ENCODE measurements around the gene HOXD8.

HOXD8 gene

DNA sequence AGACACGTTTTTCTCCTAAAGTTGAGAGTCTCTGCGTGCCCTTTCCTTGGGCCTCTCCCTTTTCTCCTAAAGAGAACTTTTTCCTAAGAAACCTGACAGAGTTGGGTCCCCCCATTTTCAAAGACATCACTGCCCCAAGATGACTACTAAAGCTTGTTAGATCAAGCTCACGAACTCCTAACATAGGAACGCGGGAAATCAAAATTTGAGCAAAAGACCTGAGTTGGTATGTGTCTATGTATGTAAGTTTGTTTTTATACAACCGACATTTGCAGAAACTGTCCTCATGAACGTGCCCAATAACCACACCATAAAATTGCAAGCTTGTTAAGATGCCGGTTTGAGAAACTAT lies 35.6 kb upstream of the HOXD8 start:
- DNase-seq (ENCODE audit: low read depth in 1 of 2, low spot score in 1 of 2): no peak
- in situ Hi-C loops (cut with HindIII; ENCODE audit: low pct_unique_long_range_greater_than_20kb, low sequenced_read_pairs): no loop called here
- no peak for TF ChIP-seq JUND (IDR thresholded peaks at IDR 0.05; ENCODE audit: low read depth)

DNA sequence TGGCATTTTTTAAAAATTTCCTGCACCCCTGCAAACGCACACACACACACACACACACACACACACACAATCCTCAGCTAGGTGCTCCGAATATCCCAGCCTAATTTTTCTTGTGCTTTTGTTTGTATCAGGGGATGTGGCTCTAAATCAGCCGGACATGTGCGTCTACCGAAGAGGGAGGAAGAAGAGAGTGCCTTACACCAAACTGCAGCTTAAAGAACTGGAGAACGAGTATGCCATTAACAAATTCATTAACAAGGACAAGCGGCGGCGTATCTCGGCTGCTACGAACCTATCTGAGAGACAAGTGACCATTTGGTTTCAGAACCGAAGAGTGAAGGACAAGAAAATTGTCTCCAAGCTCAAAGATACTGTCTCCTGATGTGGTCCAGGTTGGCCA lies 35.2 kb upstream of the HOXD8 start:
- in situ Hi-C loops (cut with HindIII; ENCODE audit: low pct_unique_long_range_greater_than_20kb, low sequenced_read_pairs): no loop called here
- DNase-seq (ENCODE audit: low read depth in 1 of 2, low spot score in 1 of 2): no peak
- TF ChIP-seq JUND (IDR thresholded peaks at IDR 0.05; ENCODE audit: low read depth): no peak

DNA sequence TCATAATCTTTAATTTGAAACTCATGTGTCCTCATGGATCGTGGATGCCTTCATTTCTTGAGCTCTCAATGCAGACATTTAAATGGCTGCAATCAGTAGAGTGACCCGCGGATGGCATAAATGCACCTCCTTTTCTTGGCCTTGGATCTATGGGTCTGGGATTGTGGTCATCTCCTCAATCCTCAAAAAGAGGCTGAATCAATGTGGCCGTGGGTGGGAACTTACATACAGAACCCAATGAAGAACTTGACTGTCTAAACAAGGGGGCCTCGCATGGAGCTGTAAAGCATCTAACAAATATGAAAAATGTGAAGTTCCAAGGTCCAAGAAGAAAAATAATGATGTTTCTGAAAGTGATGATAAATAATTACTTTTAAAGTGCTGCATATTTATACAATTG lies 34.1 kb upstream of the HOXD8 start:
- no peak for DNase-seq (ENCODE audit: low read depth in 1 of 2, low spot score in 1 of 2)
- in situ Hi-C loops (cut with HindIII; ENCODE audit: low pct_unique_long_range_greater_than_20kb, low sequenced_read_pairs): no loop called here
- TF ChIP-seq JUND (IDR thresholded peaks at IDR 0.05; ENCODE audit: low read depth): no peak

DNA sequence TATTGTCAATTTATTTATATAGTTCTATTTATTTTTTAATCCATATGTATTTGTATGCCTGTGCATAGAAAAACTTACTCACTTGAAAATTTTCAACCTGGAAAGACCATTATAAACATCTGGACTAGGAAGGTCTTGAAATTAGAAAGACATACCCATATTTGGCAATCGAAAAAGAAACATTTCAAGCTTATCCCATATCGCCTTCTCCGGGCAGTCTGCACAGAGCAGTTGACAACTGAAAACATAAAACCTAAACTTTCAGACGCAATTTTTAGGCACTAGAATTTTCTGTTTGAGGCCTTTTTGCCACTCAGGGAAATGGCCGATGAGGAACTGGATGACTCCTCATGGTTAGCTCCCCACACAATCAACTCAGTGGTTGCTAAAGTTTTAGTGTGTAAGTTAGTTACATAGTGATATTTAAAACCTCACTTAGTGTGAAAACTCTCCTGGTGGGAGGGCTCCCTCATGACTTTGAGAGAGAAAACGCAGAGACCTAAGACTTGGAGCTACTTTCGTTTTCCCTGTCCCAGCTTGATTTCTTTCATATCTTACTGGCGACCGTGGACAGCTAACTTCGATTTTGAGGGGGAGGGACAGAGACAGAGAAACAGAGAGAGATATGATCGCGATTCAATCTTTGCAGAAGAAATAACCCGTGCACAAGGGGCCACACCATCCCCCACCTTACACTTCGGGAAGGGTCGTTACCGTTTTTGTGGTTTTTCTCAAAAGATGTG lies 33.1 kb upstream of the HOXD8 start:
- TF ChIP-seq JUND (IDR thresholded peaks at IDR 0.05; ENCODE audit: low read depth): no peak
- in situ Hi-C loops (cut with HindIII; ENCODE audit: low pct_unique_long_range_greater_than_20kb, low sequenced_read_pairs): no loop called here
- peak in 1 of 2 experiments; percentile 30 for DNase-seq (ENCODE audit: low read depth in 1 of 2, low spot score in 1 of 2)

DNA sequence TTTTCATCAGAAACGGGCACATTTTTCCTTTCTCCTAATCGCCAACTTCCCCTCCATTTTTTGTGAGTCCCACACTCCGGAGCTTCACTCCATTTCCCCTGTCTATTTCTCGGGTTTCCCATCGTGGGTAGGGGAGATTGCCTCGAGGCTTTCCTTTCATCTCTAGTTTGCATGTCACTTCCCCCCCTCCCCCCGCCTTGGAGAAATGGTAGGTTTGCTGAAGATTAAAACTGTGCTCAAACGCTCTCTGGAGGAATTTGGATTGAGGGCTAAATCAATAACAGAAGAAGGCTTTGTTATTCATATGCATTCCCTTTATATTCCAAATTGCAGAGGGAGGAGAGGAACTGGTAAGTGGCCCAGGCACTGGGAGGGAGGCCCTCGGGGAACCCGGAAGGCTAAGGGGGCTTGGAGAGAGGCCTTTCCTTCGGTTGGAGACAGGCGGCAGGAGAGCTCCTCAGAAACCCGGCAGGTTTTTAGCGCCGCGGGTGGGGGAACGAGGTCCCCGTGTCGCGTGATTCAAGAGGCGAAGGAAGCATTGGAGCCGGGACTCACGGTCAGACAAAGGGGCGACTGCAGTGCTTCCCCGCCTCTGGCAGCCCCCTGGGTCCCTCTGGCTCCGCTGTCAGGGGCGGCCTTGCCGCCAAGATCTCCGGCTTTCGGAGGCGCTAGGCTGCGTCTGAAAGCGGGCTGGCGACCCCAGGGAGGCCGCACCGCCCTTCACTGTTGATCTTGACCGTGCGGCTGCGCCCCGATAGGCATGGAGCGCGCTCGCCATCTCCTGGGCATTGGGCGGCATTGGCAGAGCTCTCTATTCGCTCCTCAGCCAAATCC lies 32.3 kb upstream of the HOXD8 start:
- in situ Hi-C loops (cut with HindIII; ENCODE audit: low pct_unique_long_range_greater_than_20kb, low sequenced_read_pairs): no loop called here
- DNase-seq (ENCODE audit: low read depth in 1 of 2, low spot score in 1 of 2): peak; percentile 86 to 92
- no peak for TF ChIP-seq JUND (IDR thresholded peaks at IDR 0.05; ENCODE audit: low read depth)

DNA sequence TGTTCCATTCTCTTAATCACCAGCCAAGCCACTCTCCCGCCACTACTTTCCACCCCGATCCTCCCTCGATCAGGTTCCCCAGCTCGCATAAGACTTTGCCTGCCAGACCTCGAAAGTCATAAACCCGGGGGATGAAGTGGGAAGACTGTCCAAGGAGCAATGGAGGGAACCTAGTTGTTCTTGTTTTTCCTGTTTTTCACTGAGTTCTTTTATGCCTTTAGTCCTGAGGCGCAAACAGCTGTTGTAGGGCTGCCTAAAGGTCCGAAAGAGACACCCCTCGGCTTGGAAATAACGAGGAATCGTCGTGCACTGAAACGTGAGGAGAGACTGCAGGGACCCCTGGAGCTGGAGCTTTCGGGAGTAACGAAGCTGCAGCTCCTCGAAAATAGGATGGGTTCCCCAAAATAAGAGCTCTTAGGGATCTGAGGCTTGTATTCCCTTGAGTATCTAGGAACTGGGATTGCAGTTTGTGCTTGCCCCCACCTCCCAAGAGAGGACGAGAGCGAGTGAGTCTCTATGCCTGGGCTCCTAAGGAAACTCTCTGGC lies 31.6 kb upstream of the HOXD8 start:
- in situ Hi-C loops (cut with HindIII; ENCODE audit: low pct_unique_long_range_greater_than_20kb, low sequenced_read_pairs): no loop called here
- no peak for DNase-seq (ENCODE audit: low read depth in 1 of 2, low spot score in 1 of 2)
- TF ChIP-seq JUND (IDR thresholded peaks at IDR 0.05; ENCODE audit: low read depth): no peak

DNA sequence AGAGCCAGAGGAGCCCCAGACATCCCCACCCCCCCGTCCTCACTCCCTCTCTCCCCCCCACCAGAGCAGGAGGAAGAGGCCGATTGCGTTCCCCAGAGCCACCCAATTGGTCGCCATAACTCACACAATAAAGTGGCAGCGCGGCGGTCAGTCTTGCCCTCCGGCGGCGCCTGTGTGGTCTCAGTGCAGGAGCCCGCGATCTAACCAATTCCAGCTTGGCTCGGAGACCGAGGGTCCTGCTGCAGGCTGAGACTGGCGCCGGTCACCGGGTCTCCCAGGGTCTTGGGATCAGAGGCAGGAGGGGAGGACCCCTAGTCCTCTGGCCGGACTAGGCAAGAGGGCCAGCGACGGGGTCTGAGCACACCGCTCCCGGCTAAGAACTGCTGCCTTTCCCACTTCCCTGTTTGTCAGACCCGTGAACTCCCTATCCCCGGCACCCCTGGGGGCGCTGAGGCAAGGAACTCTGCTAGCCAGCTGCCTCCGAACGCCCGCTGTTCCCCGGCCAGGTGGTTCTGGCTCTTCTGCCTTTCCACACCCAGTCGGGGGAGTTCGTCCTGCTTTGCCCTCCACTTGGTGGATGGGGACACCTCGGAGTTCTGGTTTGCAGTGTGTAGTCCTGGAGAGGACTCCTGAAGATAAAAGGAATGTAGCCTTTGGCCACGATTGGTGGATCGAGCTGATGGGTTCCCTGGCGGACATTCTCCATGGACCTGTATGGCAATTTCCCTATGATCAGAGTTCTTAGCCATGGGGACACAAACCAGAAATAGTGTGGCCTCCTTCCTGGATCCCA lies 30.9 kb upstream of the HOXD8 start:
- DNase-seq (ENCODE audit: low read depth in 1 of 2, low spot score in 1 of 2): no peak
- in situ Hi-C loops (cut with HindIII; ENCODE audit: low pct_unique_long_range_greater_than_20kb, low sequenced_read_pairs): no loop called here
- no peak for TF ChIP-seq JUND (IDR thresholded peaks at IDR 0.05; ENCODE audit: low read depth)

DNA sequence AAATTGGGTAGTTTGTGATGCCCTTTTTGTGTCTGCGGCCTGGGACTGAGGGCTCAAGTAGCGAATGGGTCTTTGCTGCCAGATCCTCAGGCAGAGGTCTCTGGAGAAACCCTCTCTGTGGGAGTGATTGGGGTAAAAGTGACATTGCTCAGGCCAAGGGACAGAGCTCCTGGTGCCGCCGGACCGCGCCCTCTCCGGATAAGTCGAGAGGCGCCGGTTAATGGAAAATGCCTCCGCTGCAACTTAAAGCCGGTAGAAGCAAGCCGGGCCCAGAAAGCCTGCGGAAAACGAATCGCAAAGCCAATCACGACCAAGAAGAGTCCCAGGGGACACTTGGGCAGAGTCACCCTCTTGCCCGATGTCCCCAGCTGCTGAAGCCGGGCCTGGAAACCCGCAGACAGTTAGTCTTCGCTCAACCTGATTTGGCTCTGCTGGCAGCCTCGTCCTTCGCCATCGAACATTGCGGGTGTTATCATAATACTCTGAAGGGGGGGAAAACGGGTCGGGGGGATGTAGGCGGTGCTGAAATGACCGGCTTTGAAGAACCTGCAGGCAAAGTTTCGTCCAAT lies 30.3 kb upstream of the HOXD8 start:
- TF ChIP-seq JUND (IDR thresholded peaks at IDR 0.05; ENCODE audit: low read depth): no peak
- DNase-seq (ENCODE audit: low read depth in 1 of 2, low spot score in 1 of 2): no peak
- in situ Hi-C loops (cut with HindIII; ENCODE audit: low pct_unique_long_range_greater_than_20kb, low sequenced_read_pairs): no loop called here

DNA sequence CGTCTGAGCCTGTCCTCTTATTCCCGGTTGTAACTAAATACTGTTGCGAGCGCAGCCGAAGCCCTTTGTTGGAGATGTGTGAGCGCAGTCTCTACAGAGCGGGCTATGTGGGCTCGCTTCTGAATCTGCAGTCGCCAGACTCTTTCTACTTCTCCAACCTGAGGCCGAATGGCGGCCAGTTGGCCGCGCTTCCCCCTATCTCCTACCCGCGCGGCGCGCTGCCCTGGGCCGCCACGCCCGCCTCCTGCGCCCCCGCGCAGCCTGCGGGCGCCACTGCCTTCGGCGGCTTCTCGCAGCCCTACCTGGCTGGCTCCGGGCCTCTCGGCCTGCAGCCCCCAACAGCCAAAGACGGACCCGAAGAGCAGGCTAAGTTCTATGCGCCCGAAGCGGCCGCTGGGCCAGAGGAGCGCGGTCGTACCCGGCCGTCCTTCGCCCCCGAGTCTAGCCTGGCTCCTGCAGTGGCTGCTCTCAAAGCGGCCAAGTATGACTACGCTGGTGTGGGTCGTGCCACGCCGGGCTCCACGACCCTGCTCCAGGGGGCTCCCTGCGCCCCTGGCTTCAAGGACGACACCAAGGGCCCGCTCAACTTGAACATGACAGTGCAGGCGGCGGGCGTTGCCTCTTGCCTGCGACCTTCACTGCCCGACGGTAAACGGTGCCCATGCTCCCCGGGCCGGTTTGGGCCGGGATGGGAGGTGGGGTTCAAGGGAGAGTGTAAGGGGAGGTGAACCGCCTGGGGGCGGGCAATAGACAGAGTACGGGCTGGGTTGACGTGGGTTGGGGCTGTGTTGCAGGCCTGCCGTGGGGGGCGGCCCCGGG lies 29.6 kb upstream of the HOXD8 start, which contains the start of gene HOXD12:
Gene HOXD12 (plus strand): TSS at position 68 of the 819 bp plus-strand sequence. CDS start 7 bp downstream, at position 75.
- TF ChIP-seq JUND (IDR thresholded peaks at IDR 0.05; ENCODE audit: low read depth): no peak
- DNase-seq (ENCODE audit: low read depth in 1 of 2, low spot score in 1 of 2): no peak
- in situ Hi-C loops (cut with HindIII; ENCODE audit: low pct_unique_long_range_greater_than_20kb, low sequenced_read_pairs): no loop called here

DNA sequence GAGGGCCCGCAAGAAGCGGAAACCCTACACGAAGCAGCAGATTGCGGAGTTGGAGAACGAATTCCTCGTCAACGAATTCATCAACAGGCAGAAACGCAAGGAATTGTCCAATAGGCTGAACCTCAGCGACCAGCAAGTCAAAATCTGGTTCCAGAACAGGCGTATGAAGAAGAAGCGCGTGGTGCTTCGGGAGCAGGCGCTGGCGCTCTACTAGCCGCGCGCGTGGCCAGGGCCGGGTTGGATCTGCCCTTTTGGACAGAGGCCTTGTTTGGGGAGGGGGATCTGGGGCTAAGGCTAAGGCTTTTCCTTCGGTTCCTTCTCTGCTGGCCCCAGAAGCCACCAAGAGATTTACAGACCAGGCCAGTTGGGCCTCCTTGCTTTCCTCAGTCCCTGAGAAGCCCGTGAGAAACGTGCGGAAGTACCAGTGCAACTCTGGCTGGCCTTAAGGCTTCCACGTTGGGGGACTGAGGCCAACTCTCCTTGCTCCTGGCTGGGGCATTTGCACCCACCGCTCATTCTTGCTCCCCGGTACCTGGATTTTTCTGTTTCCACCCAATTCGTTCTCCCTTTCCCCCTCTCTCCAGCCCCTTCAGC lies 28.9 kb upstream of the HOXD8 start:
- in situ Hi-C loops (cut with HindIII; ENCODE audit: low pct_unique_long_range_greater_than_20kb, low sequenced_read_pairs): no loop called here
- DNase-seq (ENCODE audit: low read depth in 1 of 2, low spot score in 1 of 2): no peak
- TF ChIP-seq JUND (IDR thresholded peaks at IDR 0.05; ENCODE audit: low read depth): no peak

DNA sequence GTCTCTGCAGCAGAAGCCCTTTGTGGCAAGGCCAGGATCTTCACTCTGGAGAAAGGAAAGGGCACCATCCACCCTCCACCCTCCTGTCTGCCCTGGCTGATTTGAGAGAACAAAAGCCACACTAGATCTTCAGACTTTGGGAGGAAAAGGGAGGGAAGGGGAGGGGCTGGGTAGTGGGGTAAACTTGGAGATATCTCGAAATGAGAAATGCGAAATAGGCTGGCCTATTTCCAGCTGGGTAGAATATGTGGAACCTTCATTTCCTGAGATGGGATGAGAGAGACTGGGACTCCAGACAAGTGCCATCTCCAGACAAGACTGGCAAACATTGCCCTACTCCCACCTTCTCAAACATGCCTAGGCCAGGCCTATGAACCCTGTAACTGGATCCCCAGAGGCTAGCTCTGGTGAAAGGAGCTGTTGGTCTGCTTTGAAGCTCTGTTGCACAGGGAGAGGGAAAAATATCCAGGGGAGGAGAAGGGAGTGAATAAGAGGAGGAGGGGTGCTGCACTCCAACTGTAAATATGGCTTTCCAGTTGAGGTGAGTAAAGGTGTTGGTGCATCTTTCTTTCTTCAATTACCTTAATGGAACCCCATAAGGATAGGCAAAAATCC lies 28.2 kb upstream of the HOXD8 start:
- in situ Hi-C loops (cut with HindIII; ENCODE audit: low pct_unique_long_range_greater_than_20kb, low sequenced_read_pairs): no loop called here
- no peak for TF ChIP-seq JUND (IDR thresholded peaks at IDR 0.05; ENCODE audit: low read depth)
- DNase-seq (ENCODE audit: low read depth in 1 of 2, low spot score in 1 of 2): no peak

All from T47D (cell line).